Adrenal gland (tissue), 12 donors: ENCODE results near the gene BUD13. TPM values are rescaled to one million over a fixed set of nuclear protein-coding genes. Genes with fewer than 3 reads are reported as not detected.

Source experiments
- DNase-seq, 7 donors: peaks; one replicate each; pipeline ENCODE4 v3.0.0-alpha.2; 2019 to 2020
- H3K27ac ChIP-seq, 5 donors: fragments of 200-600 bp; sonication (generic) in 4 of 5; 1 replicate in 3 of 5; 2 replicates in 2 of 5; pipeline versions ENCODE4 v1.5.1 to v1.8.0; 2016 to 2020; ENCODE audit warnings: mild to moderate bottlenecking in 1 of 5
- H3K27me3 ChIP-seq: fragments of 200-600 bp; 2 replicates; pipeline ENCODE4 v1.8.0; 2021
- H3K36me3 ChIP-seq, 2 donors: fragments of 200-600 bp; replicated peaks in 1 of 2; 1 replicate in 1 of 2; 2 replicates in 1 of 2; pipeline versions ENCODE4 v1.5.1 to v1.8.0; 2018 to 2022
- H3K4me1 ChIP-seq, 2 donors: fragments of 200-600 bp; replicated peaks in 1 of 2; 1 replicate in 1 of 2; 2 replicates in 1 of 2; pipeline versions ENCODE4 v1.5.1 to v1.8.0; 2018 to 2021
- H3K4me3 ChIP-seq, 4 donors: fragments of 200-600 bp; sonication (generic) in 3 of 4; one replicate each; pipeline ENCODE4 v1.5.1; 2016 to 2018
- H3K9me3 ChIP-seq, 3 donors: fragments of 200-600 bp; sonication (generic) in 1 of 3; replicated peaks in 1 of 3; 1 replicate in 2 of 3; 2 replicates in 1 of 3; pipeline versions ENCODE4 v1.5.1 to v1.8.0; 2016 to 2021
- POLR2A ChIP-seq, 2 donors: fragments of 450-650 bp; IDR thresholded peaks; one replicate each; pipeline ENCODE4 v1.6.1; 2017; ENCODE audit warnings: antibody characterized with exemption in 2 of 2, mild to moderate bottlenecking in 2 of 2, moderate library complexity in 1 of 2
- WGBS, 4 donors: extraction: QIAGEN DNeasy Blood & Tissue Kit in 2 of 4; methylation state at CpG; one replicate each; pipeline versions ENCODE4 v1.1.5 to v1.1.7; 2013 to 2017; 5-methylcytosine and 5-hydroxymethylcytosine counted together
- intact Hi-C, 2 donors: fragments of 100-400 bp; cut with DNase I; formaldehyde crosslinking; loops; one replicate each; pipeline versions ENCODE4 v1.14.1 to v1.15.0; 2022 to 2023
- polyA plus RNA-seq, 3 donors: library from polyadenylated mRNA; stranded (reverse); fragments of 200-250 nt in 2 of 3; fragments of 350-450 nt in 1 of 3; fragmentation: Illumina TruSeq in 1 of 3; extraction: RNeasy Lipid Tissue Mini Kit (QIAGEN cat#74804) in 1 of 3; gene quantifications; one replicate each; pipeline ENCODE4 v1.2.3, GENCODE V29; 2013 to 2014
- total RNA-seq, 9 donors: library from RNA; depleted of rRNA in 4 of 9; stranded (reverse); fragments of >200 nt in 4 of 9; fragments of 120-200 nt in 1 of 9; fragmentation: NEBNext Ultra II Directional in 1 of 9; extraction: Animal tissue kit (Norgen Biotek cat#: 25700) in 1 of 9; gene quantifications; one replicate each; pipeline versions ENCODE4 v1.1.0 to v1.2.4, GENCODE V29; 2013 to 2023
- TF ChIP-seq, protein P1 (sequence below), 6 experiments: fragments of 450-650 bp in 4 of 6; fragments of 200-600 bp in 2 of 6; sonication (generic) in 1 of 6; IDR thresholded peaks; 1 replicate in 5 of 6; 2 replicates in 1 of 6; pipeline versions ENCODE4 v1.5.1 to v1.8.0; 2016 to 2021; ENCODE audit warnings: antibody characterized with exemption in 6 of 6, mild to moderate bottlenecking in 2 of 6, moderate library complexity in 1 of 6
- donor health status: healthy with polysubstance abuse.
- donor health status: Bipolar disorder and iron deficiency.
- donor health status: DM: yes; HTN: yes; CAD: no.
- donor health status: DM: no; HTN: no; CAD: no.
- donor health status: DM: no; HTN: no; CAD: no.
- donor health status: DM: yes; HTN: yes; CAD: no.

Gene BUD13
- total and polyA plus RNA-seq, 12 donors: 7.5 to 20.4 (median 11.4) TPM

DNA sequence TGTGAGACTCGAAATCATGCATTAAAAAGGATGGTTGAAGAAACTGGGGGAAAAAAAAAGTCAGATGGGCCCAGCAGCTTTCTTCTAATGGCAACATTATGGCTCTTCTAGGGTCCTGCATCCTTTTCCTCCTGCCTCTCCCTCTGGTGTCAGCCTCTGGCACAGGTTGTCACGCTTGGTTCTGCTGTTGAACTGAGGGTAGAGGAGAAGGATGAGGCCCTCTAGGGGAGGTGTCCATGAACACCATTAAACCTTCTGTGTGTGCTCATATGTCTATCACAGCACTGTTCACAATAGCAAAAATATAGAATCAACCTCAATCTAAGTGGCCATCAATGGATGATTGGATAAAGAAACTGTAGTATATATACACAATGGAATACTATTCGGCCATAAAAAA lies 36.0 kb downstream of the BUD13 start:
- no peak for DNase-seq
- Histone ChIP-seq H3K4me1 (no peaks in the 10 kb centered on the region), H3K27me3 (no peaks in the 10 kb centered on the region), H3K27ac (no peak overlapping the region), H3K9me3 (no peaks in the 10 kb centered on the region), H3K36me3 (no peaks in the 10 kb centered on the region), H3K4me3 (no peak overlapping the region)
- intact Hi-C loops: no loop called here
- 86 to 98% (median 93%) methylated on average over 3 of the region's 3 CpGs for WGBS, 4 donors
- TF ChIP-seq POLR2A (IDR thresholded peaks at IDR 0.05): no peak
- TF ChIP-seq, protein P1, sequence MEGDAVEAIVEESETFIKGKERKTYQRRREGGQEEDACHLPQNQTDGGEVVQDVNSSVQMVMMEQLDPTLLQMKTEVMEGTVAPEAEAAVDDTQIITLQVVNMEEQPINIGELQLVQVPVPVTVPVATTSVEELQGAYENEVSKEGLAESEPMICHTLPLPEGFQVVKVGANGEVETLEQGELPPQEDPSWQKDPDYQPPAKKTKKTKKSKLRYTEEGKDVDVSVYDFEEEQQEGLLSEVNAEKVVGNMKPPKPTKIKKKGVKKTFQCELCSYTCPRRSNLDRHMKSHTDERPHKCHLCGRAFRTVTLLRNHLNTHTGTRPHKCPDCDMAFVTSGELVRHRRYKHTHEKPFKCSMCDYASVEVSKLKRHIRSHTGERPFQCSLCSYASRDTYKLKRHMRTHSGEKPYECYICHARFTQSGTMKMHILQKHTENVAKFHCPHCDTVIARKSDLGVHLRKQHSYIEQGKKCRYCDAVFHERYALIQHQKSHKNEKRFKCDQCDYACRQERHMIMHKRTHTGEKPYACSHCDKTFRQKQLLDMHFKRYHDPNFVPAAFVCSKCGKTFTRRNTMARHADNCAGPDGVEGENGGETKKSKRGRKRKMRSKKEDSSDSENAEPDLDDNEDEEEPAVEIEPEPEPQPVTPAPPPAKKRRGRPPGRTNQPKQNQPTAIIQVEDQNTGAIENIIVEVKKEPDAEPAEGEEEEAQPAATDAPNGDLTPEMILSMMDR (IDR thresholded peaks at IDR 0.05): no peak

DNA sequence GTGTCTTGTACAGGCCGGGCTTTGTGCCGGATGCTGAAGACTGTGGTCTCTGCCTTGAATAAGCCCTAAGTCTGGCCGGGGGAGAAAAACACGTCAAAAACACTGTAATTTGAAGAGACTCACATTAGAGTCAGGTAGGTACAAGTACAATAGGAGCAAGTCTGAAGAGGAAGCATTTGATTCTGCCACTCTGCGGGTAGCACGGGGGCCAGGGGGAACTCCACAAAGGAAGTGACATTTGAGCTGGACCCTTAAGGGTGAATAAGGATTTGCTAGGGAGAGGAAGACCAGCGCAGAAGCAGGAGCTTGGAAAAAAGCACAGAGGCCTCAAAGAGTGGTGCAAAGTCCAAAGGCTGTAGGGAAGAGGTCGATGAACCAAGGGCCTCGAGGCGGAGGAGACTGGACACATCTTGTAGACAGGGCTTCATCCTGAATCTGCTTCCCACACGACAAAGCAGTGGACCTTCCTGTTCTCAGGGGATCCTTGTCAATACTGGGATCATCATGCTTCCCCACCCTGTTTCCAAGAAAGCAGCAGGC lies 38.7 kb downstream of the BUD13 start:
- no peaks in the 10 kb centered on the region for H3K36me3 ChIP-seq
- H3K4me1 ChIP-seq: no peaks in the 10 kb centered on the region
- no peak for TF ChIP-seq POLR2A (IDR thresholded peaks at IDR 0.05)
- TF ChIP-seq, protein P1 (IDR thresholded peaks at IDR 0.05): no peak
- no peak overlapping the region for H3K27ac ChIP-seq
- 79 to 84% (median 83%) methylated on average over 11 of the region's 11 CpGs for WGBS, 4 donors
- intact Hi-C loops: no loop called here
- H3K4me3 ChIP-seq: no peak overlapping the region
- no peaks in the 10 kb centered on the region for H3K27me3 ChIP-seq
- DNase-seq: no peak
- H3K9me3 ChIP-seq: no peaks in the 10 kb centered on the region

- DNase-seq: peak in 1 of 7 donors; percentile 36
- Histone ChIP-seq H3K27ac (no peak overlapping the region), H3K4me3 (no peak overlapping the region), H3K9me3 (no peaks in the 10 kb centered on the region), H3K27me3 (no peaks in the 10 kb centered on the region), H3K36me3 (no peaks in the 10 kb centered on the region), H3K4me1 (no peaks in the 10 kb centered on the region)
- intact Hi-C loops: no loop called here
- TF ChIP-seq, protein P1 (IDR thresholded peaks at IDR 0.05): no peak
- TF ChIP-seq POLR2A (IDR thresholded peaks at IDR 0.05): no peak
- WGBS, 4 donors: 61 to 68% (median 63%) methylated on average over 10 of the region's 10 CpGs
Observed at GRCh38 chr11:116733043-116733755, 39.6 kb downstream of the BUD13 start.

- Histone ChIP-seq H3K4me1 (no peaks in the 10 kb centered on the region), H3K4me3 (no peak overlapping the region), H3K9me3 (no peaks in the 10 kb centered on the region), H3K27me3 (no peaks in the 10 kb centered on the region), H3K36me3 (no peaks in the 10 kb centered on the region), H3K27ac (no peak overlapping the region)
- DNase-seq: peak; percentile 38 to 83 (median 71)
- intact Hi-C loops: no loop called here
- TF ChIP-seq, protein P1 (IDR thresholded peaks at IDR 0.05): peak; percentile 46 to 76 (median 70)
- no peak for TF ChIP-seq POLR2A (IDR thresholded peaks at IDR 0.05)
- WGBS, 4 donors: 31 to 41% (median 38%) methylated on average over 24 to 25 of the region's 25 CpGs
Observed at GRCh38 chr11:116732271-116733042, 40.3 kb downstream of the BUD13 start.
